Activated CD4-positive, CD25-positive, alpha-beta regulatory T cell treated with anti-CD3 and anti-CD28 coated beads, Interleukin-2, amount 50 U/mL, for 72 hours (primary cell): ENCODE results near the gene ATP10A.

ENCODE experiments used
- DNase-seq: peaks from one replicate; pipeline ENCODE4 v3.0.0; 2021

Gene ATP10A

DNA sequence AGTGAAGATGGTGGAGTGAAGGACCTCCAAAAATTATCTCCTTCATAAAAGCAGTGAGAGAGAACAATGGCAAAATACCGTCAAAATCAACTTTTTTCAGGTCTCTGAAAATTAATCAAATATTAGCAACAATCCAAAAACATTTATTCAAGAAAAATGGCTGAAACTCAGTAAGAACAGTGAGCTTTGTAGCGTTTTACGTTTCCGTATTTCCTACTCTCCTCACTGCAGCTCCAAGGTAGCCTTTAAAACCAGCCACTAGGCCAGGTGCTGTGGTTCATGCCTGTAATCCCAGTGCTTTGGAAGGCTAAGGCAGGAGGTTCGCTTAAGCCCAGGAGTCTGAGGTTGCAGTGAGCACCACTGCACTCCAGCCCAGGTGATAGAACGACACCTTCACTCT lies 38.5 kb downstream of the ATP10A start:
- no peak for DNase-seq

DNA sequence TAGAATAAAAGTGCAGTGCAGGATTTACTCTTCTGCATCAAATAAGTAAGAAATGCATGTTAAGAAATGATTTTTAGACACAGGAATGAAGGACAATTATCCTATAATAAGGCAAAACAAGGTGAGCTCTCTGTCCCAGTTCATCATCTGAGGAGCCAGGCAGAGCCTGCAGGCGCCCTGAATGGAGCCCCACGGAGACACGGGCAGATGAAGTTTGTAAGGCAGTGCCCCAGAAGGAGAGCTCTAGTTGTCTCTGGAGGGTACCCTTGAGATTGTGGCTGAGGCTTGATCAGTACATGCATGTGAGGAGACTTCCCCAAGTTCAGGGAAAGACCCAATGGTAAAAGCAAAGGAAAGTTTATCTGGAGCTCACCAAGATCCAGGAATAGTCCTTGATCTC lies 50.3 kb downstream of the ATP10A start:
- DNase-seq, result no peak

DNA sequence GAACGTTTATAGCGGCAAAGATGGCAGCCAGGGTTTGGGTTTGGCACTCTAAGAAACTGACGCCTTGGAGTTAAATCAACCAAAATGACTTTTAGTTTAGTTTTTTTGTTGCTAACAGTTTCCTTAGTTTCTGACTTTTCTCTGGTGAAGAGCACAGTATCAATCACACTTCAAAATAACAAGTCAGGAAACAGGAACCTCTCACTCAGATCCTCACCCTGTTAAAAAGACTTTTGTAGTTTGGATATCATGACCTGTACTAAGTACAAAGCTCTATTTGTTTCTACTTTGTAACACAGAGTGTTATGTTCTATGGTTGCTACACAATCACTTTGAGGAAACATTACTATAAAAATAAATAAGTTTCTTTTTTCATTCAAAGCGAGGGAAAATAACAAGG lies 51.1 kb downstream of the ATP10A start:
- DNase-seq, result no peak

DNA sequence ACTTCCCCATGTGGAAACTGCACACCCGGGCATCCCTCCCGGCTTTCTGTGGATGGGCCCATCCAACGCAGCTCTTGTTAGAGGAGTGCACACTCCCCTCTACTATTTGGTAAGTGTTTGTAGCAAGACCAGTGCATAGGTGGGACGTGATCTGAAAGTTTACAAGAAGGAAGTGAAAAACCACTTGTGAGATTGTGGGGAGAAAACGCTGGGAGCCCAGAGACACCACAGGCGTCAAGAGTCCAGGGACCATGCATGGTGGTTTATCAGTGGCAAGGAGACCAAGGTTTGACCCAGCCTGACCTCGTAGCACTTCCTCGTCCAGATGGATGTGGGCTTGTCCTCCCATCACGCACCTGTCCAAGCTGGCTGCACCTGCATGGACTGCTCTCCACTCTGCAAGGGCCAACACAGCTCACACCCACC lies 51.6 kb downstream of the ATP10A start:
- no peak for DNase-seq

DNA sequence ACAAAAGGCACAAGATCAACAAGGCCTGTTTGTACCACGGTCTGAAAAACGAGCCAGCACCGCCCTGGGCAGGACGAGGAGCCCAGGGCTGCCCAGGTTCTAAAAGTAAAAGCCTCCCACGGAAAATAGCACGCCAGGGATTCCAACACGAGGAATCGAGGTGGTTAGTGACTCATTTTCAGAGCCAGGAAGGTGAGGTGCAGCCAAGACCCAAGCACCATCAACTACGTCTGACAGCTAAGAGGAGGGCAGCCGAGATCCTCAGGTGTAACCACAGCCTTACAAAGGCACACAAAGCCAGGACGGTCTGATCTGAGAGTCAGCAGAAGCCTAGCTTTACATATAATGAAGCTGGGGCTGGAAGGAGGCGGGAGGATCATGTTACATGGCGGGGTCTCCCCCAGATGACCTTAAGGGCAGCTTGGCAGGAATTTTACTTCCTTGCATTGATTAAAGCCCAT lies 52.5 kb downstream of the ATP10A start:
- DNase-seq, result no peak

DNA sequence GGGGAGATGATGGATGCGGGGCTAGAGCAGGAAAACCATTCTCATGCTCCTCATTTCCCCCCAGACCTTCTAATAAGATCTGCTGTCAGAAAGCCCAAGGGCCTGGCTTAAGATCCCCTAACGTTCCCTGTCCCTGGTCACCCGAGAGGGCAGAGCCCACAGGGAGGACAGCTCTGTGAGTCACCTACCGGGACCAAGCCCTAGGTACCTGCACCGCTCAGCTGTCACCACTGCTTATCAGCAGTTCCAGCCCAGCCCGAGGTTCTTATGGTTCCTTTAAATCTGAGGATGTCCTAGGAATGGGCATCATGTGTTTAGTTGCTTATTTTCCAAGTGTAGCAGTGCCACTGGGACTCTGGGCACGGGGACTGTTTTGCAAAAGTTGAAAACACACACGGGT lies 53.0 kb downstream of the ATP10A start:
- no peak for DNase-seq

DNA sequence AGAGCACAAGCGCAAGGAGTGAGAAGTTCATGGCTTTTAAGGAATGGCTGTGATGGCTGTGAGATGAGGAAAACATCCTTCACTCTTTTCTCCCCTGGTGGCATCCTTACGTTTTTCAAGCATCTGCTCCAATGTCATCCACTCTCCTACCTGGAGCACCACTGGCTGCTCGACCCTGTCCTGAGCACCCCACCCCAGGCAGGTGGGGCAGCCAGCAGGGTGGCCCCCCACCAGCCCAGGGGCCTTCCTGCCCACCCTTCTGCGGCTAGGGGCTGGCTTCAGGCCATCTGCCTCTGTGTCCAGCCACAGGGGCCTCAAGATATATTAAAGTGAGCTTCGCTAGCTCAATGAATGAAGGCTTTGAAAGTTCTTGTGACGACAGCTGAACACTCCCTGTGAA lies 56.1 kb downstream of the ATP10A start:
- DNase-seq, result no peak

DNA sequence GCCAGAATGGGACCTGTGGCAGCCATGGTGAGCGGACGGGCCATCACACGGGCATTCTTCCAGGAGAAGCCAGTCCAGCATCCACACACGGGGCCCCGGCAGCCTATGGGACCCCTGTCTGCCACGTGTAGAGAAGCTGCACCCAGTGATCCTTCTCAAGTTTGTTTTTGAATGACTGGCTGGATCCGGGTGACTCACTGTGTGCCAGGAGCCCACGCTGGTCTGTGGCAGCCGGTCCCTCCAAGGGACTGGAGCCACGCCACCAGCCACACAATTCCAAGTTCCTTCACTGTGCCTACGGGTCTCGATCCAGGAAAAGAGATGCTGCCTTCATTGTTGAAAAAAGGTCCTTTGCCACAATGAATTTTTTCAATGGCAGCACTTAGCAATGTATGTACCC lies 58.1 kb downstream of the ATP10A start:
- no peak for DNase-seq

DNA sequence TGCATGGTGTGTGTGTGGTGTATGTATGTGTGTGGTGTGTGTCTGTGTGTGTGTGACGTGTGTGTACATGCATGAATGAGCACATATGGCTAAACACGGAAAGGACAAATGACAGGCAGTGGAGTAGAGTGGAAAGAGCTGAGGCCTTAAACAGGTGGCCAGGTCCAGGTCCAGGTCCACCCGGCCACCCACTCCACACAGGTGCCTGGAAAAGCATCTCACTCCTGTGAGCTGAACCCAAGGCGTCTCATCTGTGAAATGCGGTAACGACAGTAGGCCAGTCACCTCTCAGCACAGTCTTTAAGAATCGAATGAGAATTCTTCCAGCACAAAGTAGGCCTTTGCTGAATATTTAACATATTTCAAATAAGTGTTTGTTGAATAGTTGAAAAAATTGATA lies 58.7 kb downstream of the ATP10A start:
- DNase-seq, result no peak

DNA sequence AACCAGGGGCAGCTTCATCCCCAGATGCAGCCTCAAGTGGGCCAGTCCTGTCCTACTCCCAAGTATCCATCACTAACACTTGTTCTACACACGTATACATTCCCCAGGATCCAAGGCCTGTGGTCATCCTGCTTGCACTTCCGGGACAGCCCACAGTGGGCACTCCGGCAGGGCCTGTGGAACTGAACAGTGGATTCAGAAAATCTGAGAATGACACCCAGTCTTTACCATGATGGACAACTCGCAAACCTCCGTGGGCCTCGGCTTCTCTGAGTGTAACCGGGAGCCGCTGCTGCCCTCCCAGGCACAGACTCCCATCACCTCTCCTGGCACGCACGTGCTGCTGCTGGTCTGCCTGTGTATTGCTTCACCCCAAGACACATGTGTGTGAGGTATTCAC lies 59.6 kb downstream of the ATP10A start:
- DNase-seq, result no peak

DNA sequence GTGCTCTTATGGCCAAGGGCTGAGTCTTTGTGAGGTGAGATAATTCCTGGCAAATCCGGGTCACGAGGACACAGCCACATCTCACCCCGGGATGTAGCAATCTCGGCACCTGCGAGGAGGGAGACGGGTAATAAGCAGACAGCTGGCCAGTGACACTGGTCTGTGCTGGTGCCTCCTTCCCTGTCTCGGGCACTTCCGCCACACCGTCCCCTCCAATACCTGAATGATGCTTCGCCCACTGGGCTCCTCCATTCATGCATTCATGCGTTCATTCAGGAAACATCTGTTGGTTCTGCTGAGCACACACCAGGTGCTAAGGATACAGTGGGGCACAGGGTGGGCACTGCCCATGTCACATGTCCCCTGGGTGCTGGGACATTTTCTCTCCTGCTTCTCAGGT lies 60.1 kb downstream of the ATP10A start:
- DNase-seq, result no peak

DNA sequence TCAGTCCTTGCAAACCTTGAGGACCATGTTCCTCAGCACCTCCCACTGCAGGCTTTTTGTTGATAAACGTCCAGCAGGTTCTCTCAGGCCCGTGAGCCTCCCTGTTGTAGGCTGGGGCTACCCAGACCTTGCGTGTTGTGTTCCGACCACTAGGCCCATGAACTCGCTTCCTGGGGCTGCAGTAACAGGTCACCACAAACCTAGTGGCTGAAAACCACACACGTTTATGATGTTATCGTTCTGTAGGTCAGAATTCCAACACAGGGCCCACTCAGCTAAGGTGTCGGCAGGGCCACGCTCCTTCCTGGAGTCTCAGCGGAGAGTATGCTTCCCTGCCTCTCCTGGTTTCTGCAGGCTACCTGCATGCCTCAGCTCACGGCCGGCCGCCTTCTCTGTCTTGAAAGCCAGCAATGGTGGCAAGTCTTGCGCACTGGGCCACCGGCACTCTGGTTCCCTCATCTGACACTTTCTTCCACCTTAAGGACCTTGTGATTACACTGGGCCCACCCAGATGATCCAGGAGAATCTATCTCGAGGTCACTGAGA lies 60.8 kb downstream of the ATP10A start:
- DNase-seq, result no peak

DNA sequence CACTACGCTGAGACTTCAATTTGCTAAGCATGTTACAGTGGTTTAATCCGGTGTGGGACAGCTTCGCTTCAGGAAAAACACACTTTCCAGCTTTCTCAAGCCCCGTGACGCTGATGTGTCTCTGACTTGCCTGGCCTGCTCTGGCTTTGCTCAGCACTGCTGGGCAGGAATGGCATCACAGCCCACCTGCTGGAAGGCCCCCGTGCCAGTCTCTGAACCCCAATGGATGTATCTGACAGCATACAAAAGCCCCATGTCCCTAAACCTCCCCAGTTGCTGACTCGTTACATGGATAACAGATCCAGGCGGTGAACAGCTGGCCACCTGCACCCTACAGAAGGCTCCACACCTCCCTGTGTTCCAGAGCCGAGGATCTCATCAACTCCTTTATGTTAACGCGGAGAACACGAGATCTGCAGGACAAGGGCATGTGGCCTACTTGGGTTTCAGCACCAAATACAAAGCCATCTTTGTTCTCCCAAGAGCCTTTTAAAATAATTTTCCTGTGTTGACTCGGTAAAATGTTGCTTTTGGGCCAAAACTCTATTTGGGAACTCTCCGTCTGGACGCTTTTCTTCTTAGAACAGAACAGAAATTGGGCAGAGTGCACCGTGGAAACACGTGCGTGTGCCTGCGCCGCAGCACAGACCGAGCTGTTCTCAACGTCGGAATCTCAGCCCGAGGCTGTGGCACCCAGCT lies 61.4 kb downstream of the ATP10A start:
- no peak for DNase-seq

DNA sequence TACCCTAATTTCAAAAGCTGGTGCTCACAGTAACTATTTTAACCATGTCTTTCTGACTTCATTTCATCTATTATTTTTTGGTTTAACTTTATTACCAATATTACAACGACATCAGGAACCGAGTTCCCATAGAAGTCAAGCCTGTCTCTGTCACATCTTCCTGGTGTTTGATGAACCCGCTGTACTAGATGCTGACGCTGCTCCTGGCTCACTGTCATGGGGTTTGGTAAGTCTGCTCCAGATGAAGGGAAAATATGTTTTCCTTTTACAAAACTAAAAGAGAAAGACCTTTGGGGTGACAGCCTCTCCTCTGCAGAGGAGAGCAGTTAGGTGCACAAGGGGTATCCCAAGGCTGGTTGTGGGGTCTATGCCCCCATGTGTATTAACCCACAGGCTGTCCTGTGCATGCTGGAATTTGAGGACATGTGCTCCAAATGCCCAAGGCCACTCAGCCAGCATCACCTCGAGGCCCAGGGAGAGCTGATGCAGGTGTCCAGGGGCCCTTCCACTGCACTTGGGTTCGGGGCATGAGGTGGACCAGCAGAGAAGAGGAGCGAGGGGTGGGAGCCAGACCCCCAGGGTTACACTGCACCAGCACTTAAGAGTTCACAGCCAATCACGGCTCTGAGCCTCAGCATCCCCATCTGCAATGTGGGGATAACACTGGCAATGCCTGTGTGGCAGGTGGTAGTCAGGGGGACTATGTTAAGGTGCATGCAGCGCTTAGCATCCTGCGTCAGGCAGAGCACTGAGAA lies 62.2 kb downstream of the ATP10A start:
- DNase-seq, result no peak

DNA sequence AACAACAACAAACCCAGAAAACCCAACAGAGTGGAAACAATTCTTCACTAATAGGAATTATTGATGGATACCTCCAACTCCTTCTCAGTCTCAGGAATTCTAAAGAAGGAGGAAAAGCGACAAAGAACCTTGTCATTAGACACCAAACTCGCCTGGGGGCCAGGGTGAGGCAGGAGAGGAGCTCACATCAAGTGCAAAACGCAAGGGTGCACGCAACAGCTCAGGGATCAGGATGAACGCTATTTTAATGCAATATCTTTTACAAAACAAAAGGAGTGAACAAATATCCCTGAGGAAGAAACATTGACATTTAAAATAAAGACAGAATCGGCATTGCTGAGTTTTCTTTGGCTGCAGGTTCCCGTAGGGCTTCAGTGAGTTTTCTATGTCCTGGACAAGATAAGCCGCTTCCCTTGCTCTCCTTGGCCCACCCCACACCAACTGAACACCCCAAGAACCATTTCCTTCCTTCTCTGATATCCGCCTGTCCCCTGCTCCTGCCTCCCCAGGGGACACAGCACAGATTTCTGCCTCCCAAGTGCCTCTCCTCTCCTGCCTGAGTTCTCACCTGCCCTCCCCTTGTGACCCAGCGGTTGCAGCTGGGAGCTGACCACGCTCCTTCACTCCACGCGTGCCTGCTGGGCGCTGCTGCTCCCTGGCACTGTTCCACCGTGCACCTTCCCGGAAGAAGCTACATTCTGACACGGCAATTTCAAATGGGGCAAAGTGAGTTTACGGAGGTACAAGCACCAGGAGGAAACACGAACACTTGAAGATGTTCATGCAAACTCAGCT lies 63.0 kb downstream of the ATP10A start:
- DNase-seq, result no peak

DNA sequence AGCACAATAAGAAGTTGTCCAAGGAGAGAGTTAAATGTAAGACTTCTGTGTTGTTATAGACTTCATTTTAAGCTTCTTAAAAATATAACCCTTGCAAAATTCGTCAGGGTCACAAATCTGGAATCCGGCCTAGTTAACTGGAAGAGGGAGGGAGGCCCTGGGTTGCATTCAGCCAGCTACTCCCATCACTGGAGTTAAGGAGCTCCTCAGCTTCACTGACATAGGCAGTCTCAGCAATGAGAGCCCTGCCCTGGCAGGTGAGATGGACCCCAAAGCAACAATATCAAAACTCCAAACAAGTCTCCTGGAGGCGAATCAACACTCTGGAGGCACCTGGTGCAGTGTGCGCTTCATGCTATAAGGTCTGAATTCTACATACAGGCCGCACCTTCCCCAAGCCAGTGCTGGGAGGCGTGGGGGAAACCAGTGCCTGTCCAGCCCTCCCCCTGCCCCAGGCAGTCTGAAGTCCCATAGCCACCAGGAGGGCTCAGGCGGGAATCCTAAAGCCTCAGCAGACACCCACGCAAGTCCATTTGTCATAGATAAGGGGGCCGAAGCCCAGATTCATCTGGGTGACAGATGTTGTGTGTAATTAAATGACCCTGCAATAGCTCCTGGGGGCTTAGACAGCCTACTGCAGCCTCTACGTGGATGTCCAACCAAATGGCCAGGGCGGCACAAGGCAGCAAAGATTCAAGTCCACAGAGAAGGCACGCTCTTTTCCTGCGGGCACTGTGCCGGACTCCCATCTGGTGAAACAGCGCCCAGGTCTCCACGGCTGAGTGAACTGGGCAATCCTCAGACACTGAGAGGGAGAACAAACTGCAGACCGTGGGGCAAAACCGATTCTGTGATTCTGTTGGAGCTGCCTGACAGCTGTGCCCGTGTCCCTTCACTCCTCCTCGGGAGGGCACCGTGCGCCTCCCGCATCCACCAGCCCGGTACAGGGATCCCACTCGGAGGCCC lies 64.9 kb downstream of the ATP10A start:
- no peak for DNase-seq

DNA sequence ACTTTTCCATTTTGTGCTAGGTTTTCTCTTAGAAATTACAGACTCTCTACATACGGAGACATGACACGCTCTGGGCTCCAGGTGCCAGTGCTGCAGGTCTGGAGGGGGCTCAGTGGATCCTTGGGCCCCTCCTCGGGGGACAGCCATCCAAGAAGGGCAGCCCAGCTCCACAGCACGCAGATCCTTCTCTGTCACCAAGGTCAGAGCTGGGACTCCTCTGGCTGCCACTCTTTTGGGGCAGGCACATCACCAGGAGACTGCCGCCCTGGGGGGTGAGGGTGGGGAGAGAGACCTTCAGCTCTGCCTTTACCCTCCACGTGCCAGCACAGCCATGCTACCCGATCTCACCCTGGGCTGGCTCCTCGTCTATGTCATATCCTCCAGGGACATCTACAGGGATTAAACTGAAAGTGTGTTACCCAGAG lies 65.6 kb downstream of the ATP10A start:
- DNase-seq, result no peak

DNA sequence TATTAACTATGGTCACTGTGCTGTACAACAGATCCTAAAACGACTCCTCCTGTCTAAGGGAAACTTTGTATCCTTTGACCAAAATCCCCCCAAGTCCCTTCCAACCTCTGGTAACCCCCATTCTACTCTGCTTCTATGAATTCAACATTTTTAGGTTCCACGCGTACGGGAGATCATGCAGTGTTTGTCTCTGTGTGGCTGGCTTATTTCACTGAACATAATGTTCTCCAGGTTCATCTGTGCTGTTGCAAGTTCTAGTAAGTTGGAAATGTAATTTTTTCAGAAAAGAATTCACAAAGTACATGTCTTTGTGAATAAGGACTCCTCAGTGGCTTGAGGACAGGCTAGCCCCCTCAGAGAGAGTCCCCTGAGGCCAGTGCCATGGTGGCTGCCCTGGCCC lies 66.1 kb downstream of the ATP10A start:
- no peak for DNase-seq

DNA sequence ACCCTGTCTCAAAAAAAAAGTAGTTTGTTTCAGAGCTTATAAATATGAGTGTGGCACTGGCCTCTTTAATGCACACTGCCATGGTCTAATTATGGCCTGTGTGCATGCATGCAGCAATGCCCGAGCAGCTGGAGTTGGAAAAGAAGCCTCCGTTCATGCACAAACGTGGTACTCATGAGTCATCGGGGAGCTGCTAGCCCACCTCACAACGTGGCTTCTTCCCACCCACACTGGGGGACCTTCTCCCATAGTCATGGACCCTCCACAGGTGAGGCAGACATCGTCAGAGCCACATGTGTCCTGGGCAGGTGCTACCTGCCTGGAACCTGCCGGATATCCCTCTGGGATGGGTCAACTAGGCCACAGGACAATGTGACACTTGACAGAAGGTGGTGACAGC lies 66.7 kb downstream of the ATP10A start:
- DNase-seq, result no peak

DNA sequence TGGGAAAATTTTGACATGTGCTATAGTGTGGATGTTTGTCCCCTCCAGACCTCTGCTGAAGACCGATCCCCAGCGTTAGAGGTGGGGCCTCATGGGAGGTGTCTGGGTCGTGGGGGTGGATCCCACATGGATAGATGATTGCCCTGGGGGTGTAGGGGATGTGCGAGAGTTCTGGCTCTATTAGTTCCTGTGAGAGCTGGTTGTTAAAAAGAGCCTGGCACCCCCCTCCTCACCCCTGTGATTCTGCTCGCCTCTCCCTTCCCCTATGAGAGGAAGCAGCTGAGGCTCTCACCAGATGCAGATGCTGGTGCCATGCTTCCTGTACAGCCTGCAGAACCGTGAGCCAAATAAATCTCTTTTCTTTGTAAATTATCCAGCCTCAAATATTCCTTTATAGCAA lies 67.4 kb downstream of the ATP10A start:
- DNase-seq, result no peak

DNA sequence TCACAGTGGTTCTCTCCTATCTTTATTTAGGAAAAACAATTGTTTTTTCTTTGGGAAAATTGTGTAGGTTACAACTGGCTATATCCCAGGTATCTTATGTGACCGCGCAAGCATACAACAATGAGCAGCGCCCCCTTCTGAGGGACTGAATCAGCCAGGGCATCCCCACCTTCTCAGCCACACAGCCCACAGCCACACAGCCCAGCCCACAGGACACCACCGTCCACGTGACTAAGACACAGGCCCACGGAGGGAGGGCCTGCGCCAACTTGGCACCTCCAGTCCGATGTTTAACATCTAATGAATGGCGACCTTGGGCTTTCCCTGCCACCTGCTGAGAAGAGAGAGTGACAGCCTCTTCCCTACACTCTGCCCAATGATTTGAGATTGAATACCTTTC lies 68.1 kb downstream of the ATP10A start:
- DNase-seq, result no peak

DNA sequence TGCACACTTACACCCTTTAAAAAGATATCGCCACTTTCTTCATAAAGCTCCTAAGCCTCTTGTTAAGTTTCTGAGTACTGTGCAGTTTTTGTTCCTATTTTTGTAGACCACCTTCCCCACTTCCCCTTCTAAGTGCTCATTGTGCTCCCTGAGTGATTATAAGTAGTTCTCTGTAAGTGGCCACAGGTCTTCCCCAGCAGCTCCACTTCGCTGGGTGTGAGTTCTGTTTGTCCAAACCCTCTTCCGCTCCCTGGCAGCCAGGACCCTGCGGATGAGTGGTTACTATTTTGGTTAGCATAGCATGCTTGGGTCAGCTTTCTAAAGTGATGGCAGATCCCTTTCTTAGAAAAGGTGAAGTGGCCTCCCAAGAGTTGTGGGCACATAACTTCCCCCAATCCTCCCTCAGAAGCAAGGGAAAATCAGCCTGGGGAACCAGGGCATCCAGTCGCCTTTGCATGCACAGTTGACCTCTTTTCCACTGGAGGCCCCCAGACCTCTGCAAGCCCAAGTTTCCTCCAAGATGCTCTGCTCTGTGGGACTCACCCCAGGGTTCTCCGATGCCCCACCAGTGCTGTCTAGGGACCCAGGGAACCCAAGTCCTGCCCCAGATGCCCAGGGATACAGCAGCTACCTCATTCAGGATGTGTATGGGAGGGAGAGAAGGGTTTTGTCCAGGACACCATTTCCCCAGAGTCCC lies 69.6 kb downstream of the ATP10A start:
- no peak for DNase-seq
